Activated T-cell treated with anti-CD3 and anti-CD28 coated beads, Interleukin-2, amount 50 U/mL, for 24 hours (primary cell): ENCODE results near the gene SP6.

Source experiments
- DNase-seq: peaks from one replicate; pipeline ENCODE4 v3.0.0-alpha.2; 2020
- H3K27ac Mint-ChIP-seq: 2 replicates; pipeline ENCODE4 v1.8.0; 2020; ENCODE audit warnings: mild to moderate bottlenecking, mixed read lengths
- H3K27me3 Mint-ChIP-seq: 2 replicates; pipeline ENCODE4 v1.8.0; 2020; ENCODE audit warnings: mixed read lengths
- H3K36me3 Mint-ChIP-seq: 2 replicates; pipeline ENCODE4 v1.8.0; 2020; ENCODE audit warnings: low read depth, mixed read lengths
- H3K4me1 Mint-ChIP-seq: 2 replicates; pipeline ENCODE4 v1.8.0; 2020; ENCODE audit warnings: low read depth, mixed read lengths
- H3K4me3 Mint-ChIP-seq: 2 replicates; pipeline ENCODE4 v1.8.0; 2020; ENCODE audit warnings: mild to moderate bottlenecking, moderate library complexity, mixed read lengths
- H3K9me3 Mint-ChIP-seq: 2 replicates; pipeline ENCODE4 v1.8.0; 2020; ENCODE audit warnings: mixed read lengths

The SP6 gene

GRCh38 chr17:47821031-47821423 is 29.9 kb downstream of the SP6 start:
- peak overlapping the region; percentile 95 for H3K4me3 Mint-ChIP-seq
- peaks cover 68% of the 10 kb centered on the region for H3K36me3 Mint-ChIP-seq
- no peaks in the 10 kb centered on the region for H3K9me3 Mint-ChIP-seq

GRCh38 chr17:47820033-47820789 is 30.8 kb downstream of the SP6 start:
- Mint-ChIP-seq H3K27me3 (no peaks in the 10 kb centered on the region), H3K4me1 (peaks cover 24% of the 10 kb centered on the region), H3K36me3 (peaks cover 68% of the 10 kb centered on the region), H3K9me3 (no peaks in the 10 kb centered on the region), H3K4me3 (peak overlapping the region; percentile 95), H3K27ac (peak overlapping the region; percentile 94)
- no peak for DNase-seq

More at GRCh38 chr17:47821031-47821423, 29.9 kb downstream of the SP6 start:
- Mint-ChIP-seq H3K27ac (peak overlapping the region; percentile 94), H3K27me3 (no peaks in the 10 kb centered on the region), H3K4me1 (peaks cover 24% of the 10 kb centered on the region)
- DNase-seq = peak; percentile 37

GRCh38 chr17:47819475-47819874 is 31.5 kb downstream of the SP6 start:
- Mint-ChIP-seq H3K4me3 (no peak overlapping the region), H3K4me1 (peaks cover 24% of the 10 kb centered on the region), H3K36me3 (peaks cover 71% of the 10 kb centered on the region), H3K27ac (peak overlapping the region; percentile 57), H3K27me3 (no peaks in the 10 kb centered on the region), H3K9me3 (no peaks in the 10 kb centered on the region)
- DNase-seq = no peak

GRCh38 chr17:47818002-47818695 is 32.8 kb downstream of the SP6 start:
- H3K4me3 Mint-ChIP-seq = no peak overlapping the region
- H3K36me3 Mint-ChIP-seq = peaks cover 62% of the 10 kb centered on the region
- H3K27ac Mint-ChIP-seq = no peak overlapping the region

GRCh38 chr17:47816947-47817346 is 34.0 kb downstream of the SP6 start:
- Mint-ChIP-seq H3K27me3 (no peaks in the 10 kb centered on the region), H3K4me3 (no peak overlapping the region), H3K4me1 (peaks cover 17% of the 10 kb centered on the region), H3K9me3 (no peaks in the 10 kb centered on the region), H3K36me3 (peaks cover 72% of the 10 kb centered on the region), H3K27ac (peak overlapping the region; percentile 6)
- no peak for DNase-seq

More at GRCh38 chr17:47818002-47818695, 32.8 kb downstream of the SP6 start:
- Mint-ChIP-seq H3K4me1 (peaks cover 24% of the 10 kb centered on the region), H3K27me3 (no peaks in the 10 kb centered on the region), H3K9me3 (no peaks in the 10 kb centered on the region)
- DNase-seq = no peak

GRCh38 chr17:47816111-47816735 is 34.7 kb downstream of the SP6 start:
- Mint-ChIP-seq H3K4me3 (no peak overlapping the region), H3K27me3 (no peaks in the 10 kb centered on the region), H3K9me3 (no peaks in the 10 kb centered on the region), H3K4me1 (peaks cover 13% of the 10 kb centered on the region), H3K27ac (no peak overlapping the region), H3K36me3 (peaks cover 75% of the 10 kb centered on the region)
- DNase-seq = no peak

GRCh38 chr17:47815106-47815918 is 35.7 kb downstream of the SP6 start:
- no peaks in the 10 kb centered on the region for H3K27me3 Mint-ChIP-seq
- peak overlapping the region; percentile 35 for H3K27ac Mint-ChIP-seq
- H3K9me3 Mint-ChIP-seq = no peaks in the 10 kb centered on the region
- peaks cover 79% of the 10 kb centered on the region for H3K36me3 Mint-ChIP-seq
- H3K4me3 Mint-ChIP-seq = no peak overlapping the region
- peaks cover 12% of the 10 kb centered on the region for H3K4me1 Mint-ChIP-seq
- DNase-seq = no peak

- peaks cover 18% of the 10 kb centered on the region for H3K4me1 Mint-ChIP-seq
- H3K36me3 Mint-ChIP-seq = peaks cover 90% of the 10 kb centered on the region
- no peak overlapping the region for H3K4me3 Mint-ChIP-seq
- H3K9me3 Mint-ChIP-seq = no peaks in the 10 kb centered on the region
- H3K27ac Mint-ChIP-seq = no peak overlapping the region
- H3K27me3 Mint-ChIP-seq = no peaks in the 10 kb centered on the region
- no peak for DNase-seq
Observed at GRCh38 chr17:47813512-47814031, 37.4 kb downstream of the SP6 start.

GRCh38 chr17:47813077-47813476 is 37.9 kb downstream of the SP6 start:
- Mint-ChIP-seq H3K9me3 (no peaks in the 10 kb centered on the region), H3K36me3 (peaks cover 90% of the 10 kb centered on the region), H3K4me3 (no peak overlapping the region), H3K27me3 (no peaks in the 10 kb centered on the region), H3K4me1 (peaks cover 18% of the 10 kb centered on the region), H3K27ac (peak overlapping the region; percentile 37)
- DNase-seq = no peak

GRCh38 chr17:47812146-47812920 is 38.6 kb downstream of the SP6 start:
- peaks cover 90% of the 10 kb centered on the region for H3K36me3 Mint-ChIP-seq

GRCh38 chr17:47811709-47812108 is 39.3 kb downstream of the SP6 start:
- Mint-ChIP-seq H3K4me1 (peaks cover 18% of the 10 kb centered on the region), H3K27ac (peak overlapping the region; percentile 67), H3K4me3 (no peak overlapping the region), H3K9me3 (no peaks in the 10 kb centered on the region), H3K36me3 (peaks cover 90% of the 10 kb centered on the region), H3K27me3 (no peaks in the 10 kb centered on the region)
- DNase-seq = no peak

More at GRCh38 chr17:47812146-47812920, 38.6 kb downstream of the SP6 start:
- H3K4me1 Mint-ChIP-seq = peaks cover 18% of the 10 kb centered on the region
- H3K27me3 Mint-ChIP-seq = no peaks in the 10 kb centered on the region
- no peaks in the 10 kb centered on the region for H3K9me3 Mint-ChIP-seq
- H3K4me3 Mint-ChIP-seq = no peak overlapping the region
- no peak for DNase-seq
- H3K27ac Mint-ChIP-seq = peak overlapping the region; percentile 37

- no peaks in the 10 kb centered on the region for H3K9me3 Mint-ChIP-seq
- peaks cover 18% of the 10 kb centered on the region for H3K4me1 Mint-ChIP-seq
- no peak overlapping the region for H3K4me3 Mint-ChIP-seq
- H3K36me3 Mint-ChIP-seq = peaks cover 89% of the 10 kb centered on the region
- DNase-seq = no peak
- H3K27ac Mint-ChIP-seq = peak overlapping the region; percentile 67
- H3K27me3 Mint-ChIP-seq = no peaks in the 10 kb centered on the region
Observed at GRCh38 chr17:47810901-47811635, 39.9 kb downstream of the SP6 start.
